SKM-1 (cell line): ENCODE results near the gene UTF1.
"Not testable (repeated sequence)": the region's sequence is repeated elsewhere in the genome, so short reads cannot be mapped to it uniquely, and the experiment has no call there.

Experiments used
- DNase-seq: peaks from one replicate; lab custom pipeline; 2025; ENCODE audit not compliant: unreplicated experiment; lab: John Stamatoyannopoulos, UW

Gene UTF1

DNA sequence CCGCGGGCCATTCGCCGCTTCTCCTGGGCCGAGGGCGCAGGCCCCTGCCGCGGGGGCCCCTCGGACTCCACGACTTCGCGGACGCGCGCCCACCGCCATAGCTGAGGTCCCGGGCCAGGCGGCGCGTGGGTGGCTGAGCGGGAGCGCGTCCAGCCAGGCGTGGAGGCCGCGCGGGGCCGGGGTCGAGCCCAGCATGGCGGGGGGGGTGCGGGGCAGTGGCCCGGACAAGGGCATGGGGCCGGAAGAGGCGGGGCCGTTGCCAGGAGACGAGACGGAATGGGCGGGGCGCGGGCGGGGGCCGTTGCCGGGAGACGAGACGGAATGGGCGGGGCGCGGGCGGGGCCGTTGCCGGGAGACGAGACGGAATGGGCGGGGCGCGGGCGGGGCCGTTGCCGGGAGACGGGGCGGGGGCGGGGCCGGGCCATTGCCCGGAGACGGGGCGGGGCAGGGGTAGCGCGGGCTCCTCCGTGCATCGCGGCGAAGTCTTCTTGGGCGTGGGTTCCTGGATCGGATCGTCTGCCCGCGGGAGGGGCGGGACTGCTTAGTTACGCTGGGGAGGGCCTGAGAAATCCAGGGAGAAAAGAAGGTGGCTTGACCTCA, 31.8 kb downstream of the UTF1 start:
- DNase-seq = peak; percentile 23

DNA sequence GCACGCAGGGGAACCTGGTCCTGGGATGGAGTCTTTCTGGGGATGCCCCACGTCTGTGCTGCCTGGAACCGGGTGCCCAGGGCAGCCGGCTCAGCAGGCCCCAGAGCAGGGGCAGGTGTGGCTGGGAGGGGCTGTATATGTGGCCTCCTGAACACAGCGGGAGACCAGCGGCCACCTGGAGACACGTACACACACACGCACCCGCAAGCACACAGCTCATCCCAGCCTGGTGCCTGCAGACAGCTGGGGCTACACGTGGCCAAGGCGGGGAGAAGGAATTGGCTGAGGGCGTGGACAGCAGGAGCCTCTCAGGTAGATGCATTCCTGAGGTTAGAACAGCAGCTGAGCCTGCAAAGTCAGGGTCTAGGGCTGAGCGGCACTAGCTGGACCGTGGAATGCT, 32.7 kb downstream of the UTF1 start:
- no peak for DNase-seq

DNA sequence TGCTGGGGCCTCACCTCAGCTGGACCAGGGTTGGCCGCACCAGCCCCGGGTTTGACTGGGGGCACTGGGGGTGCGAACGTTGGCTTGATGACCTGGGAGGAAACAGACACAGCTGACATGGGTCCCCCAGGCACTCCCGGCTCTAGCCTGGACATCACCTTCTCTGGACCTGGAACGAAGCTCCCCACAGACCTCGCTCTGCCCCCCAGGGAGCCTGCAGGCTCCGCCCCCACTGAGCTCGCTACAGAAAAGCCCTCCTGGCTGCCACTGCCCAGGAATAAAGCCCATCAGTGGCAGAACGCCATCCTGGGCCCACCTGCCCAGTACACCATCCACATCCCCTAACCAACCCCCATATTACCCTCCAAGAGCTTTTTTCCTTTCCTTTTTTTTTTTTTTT, 33.7 kb downstream of the UTF1 start:
- no peak for DNase-seq

GRCh38 chr10:133264461-133264860, 34.4 kb downstream of the UTF1 start:
- DNase-seq = peak; percentile 21

DNA sequence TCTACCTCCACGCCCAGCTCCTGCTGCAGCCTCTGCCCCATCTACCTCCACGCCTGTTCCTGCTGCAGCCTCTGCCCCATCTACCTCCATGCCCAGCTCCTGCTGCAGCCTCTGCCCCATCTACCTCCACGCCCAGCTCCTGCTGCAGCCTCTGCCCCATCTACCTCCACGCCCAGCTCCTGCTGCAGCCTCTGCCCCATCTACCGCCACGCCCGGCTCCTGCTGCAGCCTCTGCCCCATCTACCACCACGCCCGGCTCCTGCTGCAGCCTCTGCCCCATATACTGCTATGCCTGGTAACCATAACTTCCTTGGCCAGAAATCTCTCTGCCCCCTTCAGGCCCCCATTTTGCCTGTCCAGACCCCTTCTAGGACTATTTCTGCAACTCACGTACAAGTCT, 35.0 kb downstream of the UTF1 start:
- DNase-seq = not testable (repeated sequence)

GRCh38 chr10:133266056-133266795, 36.2 kb downstream of the UTF1 start:
- DNase-seq = no peak

- DNase-seq = no peak
These were observed 37.3 kb downstream of the UTF1 start for GRCh38 chr10:133267293-133267692.

- DNase-seq = no peak
These were observed 37.8 kb downstream of the UTF1 start for GRCh38 chr10:133267829-133268228.

DNA sequence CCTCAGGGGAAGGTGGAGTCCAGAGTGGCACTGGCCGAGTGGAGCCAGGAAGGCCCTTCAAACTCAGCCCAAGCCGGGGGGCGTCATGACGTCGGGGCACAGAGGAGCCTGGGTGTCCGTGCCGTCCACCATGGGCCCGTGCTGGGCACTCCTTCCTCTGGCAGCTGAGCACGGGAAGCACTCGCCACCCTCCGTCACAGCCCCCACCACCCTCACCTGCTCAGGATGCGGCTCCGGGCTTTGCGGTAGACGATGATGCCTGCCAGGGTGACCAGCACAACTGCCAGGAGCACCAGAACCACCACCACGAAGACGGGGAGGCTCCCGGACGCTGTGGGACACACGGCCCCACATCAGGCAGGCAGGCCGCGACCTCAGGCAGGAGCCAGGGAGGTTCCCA, 38.5 kb downstream of the UTF1 start:
- DNase-seq = no peak

DNA sequence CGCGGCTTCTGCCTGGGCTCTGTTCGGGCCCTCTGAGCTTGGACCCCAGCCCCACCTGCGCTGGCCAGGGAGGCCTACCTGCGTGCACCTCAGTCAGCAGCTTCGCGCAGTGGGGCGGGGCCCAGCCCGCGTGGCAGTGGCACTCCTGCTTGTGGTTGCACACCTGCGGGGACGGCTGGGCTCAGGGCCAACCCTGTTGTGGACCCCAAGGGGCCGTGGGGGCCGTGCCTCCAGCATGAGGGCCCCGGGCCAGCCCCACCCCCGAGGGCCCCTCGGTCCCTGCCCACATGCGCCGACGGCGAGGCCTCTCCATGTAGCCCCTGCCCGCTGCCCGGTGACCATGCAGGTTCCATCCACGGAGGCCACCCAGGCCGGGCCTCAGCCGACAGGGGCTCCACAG, 39.4 kb downstream of the UTF1 start:
- DNase-seq = no peak

GRCh38 chr10:133270204-133270603, 40.2 kb downstream of the UTF1 start:
- no peak for DNase-seq

DNA sequence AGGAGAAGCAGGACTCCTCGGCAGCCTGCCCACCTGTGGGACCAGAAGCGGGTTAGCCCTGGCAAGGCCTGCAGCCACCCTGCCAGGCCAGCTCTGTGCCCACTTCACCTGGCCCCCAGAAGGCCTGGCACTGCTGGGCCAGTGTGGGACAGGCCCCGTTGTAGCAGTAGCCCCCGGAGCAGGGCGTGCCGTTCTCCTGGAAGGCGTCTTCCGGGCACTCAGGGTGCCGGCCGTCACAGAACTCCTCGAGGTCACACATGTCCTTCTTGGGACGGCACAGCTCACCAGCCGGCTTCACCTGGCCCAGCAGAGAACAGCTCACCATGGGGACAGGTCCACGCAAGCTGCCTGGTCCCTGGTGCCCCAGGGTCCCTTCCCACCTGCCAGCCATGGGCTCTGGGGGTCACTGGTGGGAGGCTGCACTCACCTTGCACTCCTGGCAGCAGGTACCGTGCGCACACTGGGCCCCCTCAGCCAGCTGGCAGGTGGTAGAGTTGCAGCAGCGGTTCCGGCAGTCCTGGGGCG, 40.8 kb downstream of the UTF1 start:
- DNase-seq = no peak

DNA sequence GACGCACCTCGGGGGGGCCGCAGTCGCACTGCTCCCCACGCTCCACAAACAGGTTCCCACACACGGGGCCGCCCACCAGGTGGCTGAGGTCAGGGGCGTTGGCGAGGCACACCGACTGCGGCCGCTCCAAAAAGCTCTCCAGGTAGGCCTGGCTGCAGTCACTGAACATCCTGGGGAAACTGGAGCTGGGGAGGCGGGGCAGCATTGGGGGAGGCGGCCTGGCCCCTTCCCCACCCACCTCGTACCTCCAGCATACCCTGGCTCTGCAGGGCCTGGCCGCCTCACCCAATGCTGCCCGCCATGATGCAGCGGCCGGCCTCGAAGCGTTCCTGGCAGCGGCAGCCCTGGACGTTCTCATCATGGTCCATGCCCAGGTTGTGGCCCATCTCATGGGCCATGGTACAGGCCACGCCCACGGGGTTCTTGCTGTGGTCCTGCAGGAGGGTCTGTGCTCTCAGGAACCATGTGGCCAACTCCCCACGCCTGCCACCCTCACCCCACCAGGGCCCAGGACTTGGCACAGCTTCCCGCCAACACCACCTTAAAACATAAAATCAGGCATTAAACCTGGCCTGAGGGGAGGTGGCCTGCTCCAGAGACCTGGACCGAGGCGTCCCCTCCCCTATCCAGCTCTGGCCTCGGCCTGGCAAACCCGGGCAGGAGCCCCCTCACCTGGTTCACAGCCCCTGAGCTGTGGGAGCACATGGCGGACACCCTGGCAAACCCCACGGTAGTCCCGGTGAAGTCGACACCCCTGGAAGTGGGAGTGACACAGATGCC, 41.7 kb downstream of the UTF1 start:
- no peak for DNase-seq

DNA sequence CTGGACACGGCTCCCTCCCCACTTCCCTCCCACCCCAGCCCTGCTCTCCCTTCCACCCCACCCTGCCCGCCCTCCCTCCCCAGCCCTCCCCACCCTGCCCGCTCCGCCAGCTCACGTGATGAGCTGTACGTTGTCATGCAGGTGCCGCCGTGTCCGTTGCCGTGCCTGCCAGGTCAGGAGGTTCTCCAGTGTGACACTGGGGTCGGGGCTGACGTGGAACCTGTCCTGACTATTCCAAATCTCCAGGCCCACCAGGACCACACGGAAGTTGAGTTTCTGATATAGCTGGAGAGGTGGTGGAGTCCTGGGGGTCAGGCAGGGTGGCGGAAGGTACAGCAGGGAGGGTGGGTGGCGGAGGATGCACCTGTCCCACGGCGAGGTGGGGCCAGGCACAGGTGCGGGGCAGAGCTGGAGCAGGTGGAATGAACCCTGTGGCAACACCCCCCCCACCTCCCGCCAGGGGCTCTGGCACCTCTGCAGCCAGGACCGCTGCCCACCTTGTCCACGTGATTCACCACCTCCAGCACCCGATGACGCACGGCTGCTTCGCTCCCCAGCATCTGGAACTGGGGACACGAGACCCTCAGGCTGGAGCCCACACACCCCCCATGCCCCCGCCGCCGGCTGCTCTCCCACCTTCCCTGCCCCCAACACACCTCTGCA, 42.4 kb downstream of the UTF1 start:
- no peak for DNase-seq

DNA sequence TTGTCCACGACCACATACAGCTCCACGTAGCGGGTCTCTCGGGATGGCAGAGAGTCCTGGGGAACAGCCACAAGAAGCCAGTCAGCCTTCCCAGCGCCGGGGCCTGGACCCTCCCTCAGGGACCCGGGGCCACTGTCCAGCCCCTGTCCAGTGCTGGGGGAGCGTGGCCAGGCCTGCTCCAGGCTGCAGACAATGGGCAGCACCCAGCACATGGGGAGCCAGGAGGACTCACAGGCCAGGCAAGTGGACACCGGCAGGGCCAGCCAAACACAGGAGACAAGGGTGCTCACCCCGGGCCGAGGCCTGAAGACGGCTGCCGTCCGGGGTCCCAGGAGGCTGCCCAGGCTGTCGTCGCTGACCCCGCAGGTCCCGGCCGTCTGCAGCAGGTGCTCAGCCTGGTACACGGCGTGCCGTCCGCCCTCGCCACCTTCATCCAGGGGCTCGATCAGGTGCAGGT, 43.0 kb downstream of the UTF1 start:
- no peak for DNase-seq

DNA sequence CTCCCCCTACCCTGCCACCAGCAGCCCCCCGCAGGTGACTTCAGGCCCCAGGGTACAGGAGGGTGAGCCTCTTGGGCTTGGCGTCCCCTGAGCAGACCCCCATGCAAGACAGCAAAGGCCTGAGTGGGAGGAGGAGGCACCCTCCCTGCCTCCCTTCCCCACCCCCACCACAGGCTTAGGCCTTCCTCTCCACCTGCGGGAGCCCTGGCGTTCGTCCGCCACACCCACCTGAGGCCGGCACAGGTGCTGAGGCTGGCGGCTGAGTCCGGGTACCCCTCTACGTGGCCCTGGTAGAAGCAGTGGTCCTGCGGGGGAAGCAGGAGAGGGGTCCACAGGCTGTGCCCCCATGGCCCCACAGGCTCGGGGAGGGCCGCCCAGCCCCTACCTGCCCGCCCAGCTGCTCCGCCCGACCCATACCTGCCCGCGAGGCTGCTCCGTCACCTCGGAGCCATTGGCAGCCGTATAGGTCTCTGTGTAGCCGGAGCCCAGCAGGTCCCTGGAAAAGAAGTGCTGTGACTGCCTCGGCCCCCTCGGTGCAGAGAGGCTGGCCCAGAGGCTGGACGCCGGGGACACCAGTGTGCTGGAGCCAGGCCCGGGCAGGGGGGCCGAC, 43.6 kb downstream of the UTF1 start:
- no peak for DNase-seq

DNA sequence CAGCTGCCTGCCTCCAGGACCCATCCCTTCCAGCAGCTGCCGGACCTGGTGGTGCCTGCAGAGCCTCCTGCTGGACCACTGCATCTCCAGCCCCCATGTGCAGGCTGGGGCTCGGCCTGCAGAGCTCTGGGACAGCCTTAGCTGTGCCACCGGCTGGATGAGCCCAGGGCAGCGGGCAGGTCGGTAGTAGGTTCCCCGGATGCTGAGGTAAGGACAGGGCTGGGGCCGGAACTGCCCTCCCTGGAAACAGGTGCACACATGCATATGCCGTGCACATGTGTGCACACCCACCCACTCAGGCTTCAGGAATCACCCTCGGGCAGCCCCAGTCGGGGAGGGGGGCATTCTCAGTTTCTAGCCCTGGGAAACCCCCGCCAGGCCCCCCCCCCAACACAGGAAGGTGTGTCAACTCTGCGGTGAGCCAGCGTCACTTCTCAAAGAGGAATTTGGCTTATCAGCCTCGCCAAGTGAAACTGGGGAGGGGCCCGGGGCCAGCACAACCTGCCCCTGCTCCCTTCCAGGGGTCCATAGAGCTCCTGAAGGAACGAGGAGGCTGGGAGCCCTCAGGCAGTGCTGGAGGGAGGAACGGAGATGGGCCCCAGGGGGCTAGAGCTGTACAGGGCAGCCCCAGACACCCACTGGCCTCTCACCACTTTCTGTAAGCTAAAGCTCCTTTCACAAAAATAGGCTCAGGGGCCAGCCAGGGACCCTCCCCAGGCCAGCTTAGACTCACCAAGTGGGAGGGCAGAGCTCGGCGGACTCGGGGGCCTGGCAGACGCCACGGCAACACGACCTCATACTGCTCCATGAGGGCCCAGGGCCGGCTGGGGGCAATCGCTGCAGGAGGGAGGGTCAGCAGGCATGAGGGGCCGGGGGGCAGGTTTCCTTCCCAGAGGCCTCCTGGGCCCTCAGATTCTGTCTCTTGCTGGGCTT, 45.0 kb downstream of the UTF1 start:
- DNase-seq = peak; percentile 26

DNA sequence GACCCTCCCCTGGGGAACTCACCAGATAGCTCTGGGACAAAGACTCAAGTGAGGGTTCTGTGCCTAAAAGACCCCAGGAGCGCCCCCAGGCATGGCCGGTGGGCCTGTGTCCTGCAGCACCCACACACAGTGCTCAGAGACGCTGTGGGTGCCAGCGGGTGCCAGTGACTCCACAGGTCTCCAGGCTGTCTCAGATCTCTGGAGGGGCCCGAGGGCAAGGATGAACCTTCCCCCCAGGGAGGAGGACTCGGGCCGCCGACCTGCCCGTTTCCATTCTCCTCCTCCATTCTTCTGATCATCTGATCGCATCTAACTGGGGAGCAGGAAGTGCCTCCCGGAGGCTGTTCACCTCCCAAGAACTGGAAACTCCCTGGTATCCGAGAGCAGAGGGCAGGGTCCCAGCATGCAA, 45.7 kb downstream of the UTF1 start:
- DNase-seq = no peak

DNA sequence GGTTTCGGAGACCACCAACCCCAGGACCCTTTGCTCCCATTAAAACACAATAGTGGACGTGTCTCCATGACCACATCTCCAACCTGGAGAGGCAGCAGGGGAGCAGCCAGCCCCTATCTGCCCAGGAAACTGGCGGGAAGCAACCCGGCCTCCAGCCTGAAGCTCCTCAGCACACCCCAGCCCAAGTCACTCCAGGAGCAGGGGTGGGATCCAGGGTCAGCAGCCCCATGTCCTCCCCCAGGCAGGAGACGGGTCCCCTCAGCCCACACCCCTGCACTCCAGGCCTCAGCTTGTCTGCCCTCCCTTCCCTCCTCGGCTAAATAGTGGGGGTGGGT, 46.0 kb downstream of the UTF1 start:
- DNase-seq = no peak
